GM12801 (cell line): ENCODE results near the gene SH2D7.

Source experiments
- CTCF ChIP-seq: IDR thresholded peaks from one replicate; pipeline ENCODE4 v1.5.1; 2011; ENCODE audit warnings: control low read depth; ENCODE audit not compliant: insufficient read length; ENCODE audit errors: extremely low read depth

The SH2D7 gene

GRCh38 chr15:78087951-78088772, 4.2 kb upstream of the SH2D7 start:
- TF ChIP-seq CTCF, result no peak

GRCh38 chr15:78088773-78089080, 3.6 kb upstream of the SH2D7 start:
- TF ChIP-seq CTCF, result no peak

- TF ChIP-seq CTCF, result no peak
These were observed 1.8 kb upstream of the SH2D7 start for GRCh38 chr15:78090422-78091063.

GRCh38 chr15:78093242-78094020, 1.1 kb downstream of the SH2D7 start:
- TF ChIP-seq CTCF, result no peak

GRCh38 chr15:78097667-78098066, 5.3 kb downstream of the SH2D7 start:
- no peak for TF ChIP-seq CTCF

- no peak for TF ChIP-seq CTCF
These were observed 5.9 kb downstream of the SH2D7 start for GRCh38 chr15:78098131-78098755.

- no peak for TF ChIP-seq CTCF
These were observed 8.5 kb downstream of the SH2D7 start for GRCh38 chr15:78100886-78101285.
